ENCODE results near the gene PTCHD4. TPM values are rescaled to one million over a fixed set of nuclear protein-coding genes. Genes with fewer than 3 reads are reported as not detected.
"Not testable (repeated sequence)": the region's sequence is repeated elsewhere in the genome, so short reads cannot be mapped to it uniquely, and the experiment has no call there.

Gene PTCHD4
- total RNA-seq, 1 experiment from 2014 or later: not detected

- Mint-ChIP-seq H3K9me3 (ENCODE audit: low read depth, unreplicated experiment) (no peaks in the 10 kb centered on the region), H3K36me3 (ENCODE audit: insufficient read depth, unreplicated experiment) (no peaks in the 10 kb centered on the region), H3K27ac (ENCODE audit: unreplicated experiment) (no peak overlapping the region), H3K4me3 (ENCODE audit: low read depth, unreplicated experiment) (no peak overlapping the region), H3K27me3 (ENCODE audit: unreplicated experiment) (peaks cover 13% of the 10 kb centered on the region), H3K4me1 (ENCODE audit: low read depth, unreplicated experiment) (peaks cover 8% of the 10 kb centered on the region)
- no peak for TF ChIP-seq CTCF (IDR thresholded peaks at IDR 0.05; ENCODE audit: unreplicated experiment)
- BruUV-seq (replicated peaks): no TSS peak
- peak; percentile 32 for DNase-seq
- intact Hi-C loops (cut with micrococcal nuclease; ENCODE audit: unreplicated experiment): no loop called here
- CTCF ChIA-PET: no interaction called here
Observed at GRCh38 chr6:48135323-48136084, 24.5 kb upstream of the PTCHD4 start.

GRCh38 chr6:48134246-48134645 lies 23.2 kb upstream of the PTCHD4 start:
- no peak overlapping the region for H3K27ac Mint-ChIP-seq (ENCODE audit: unreplicated experiment)
- no TSS peak for BruUV-seq (replicated peaks)
- H3K9me3 Mint-ChIP-seq (ENCODE audit: low read depth, unreplicated experiment): no peaks in the 10 kb centered on the region
- H3K4me3 Mint-ChIP-seq (ENCODE audit: low read depth, unreplicated experiment): no peak overlapping the region
- peaks cover 13% of the 10 kb centered on the region for H3K27me3 Mint-ChIP-seq (ENCODE audit: unreplicated experiment)
- intact Hi-C loops (cut with micrococcal nuclease; ENCODE audit: unreplicated experiment): no loop called here
- no peak for DNase-seq
- no peaks in the 10 kb centered on the region for H3K36me3 Mint-ChIP-seq (ENCODE audit: insufficient read depth, unreplicated experiment)
- H3K4me1 Mint-ChIP-seq (ENCODE audit: low read depth, unreplicated experiment): peaks cover 8% of the 10 kb centered on the region
- TF ChIP-seq CTCF (IDR thresholded peaks at IDR 0.05; ENCODE audit: unreplicated experiment): no peak
- CTCF ChIA-PET: no interaction called here

- DNase-seq: no peak
- no peaks in the 10 kb centered on the region for H3K4me1 Mint-ChIP-seq (ENCODE audit: low read depth, unreplicated experiment)
- BruUV-seq (replicated peaks): no TSS peak
- CTCF ChIA-PET: no interaction called here
- H3K4me3 Mint-ChIP-seq (ENCODE audit: low read depth, unreplicated experiment): no peak overlapping the region
- no peak overlapping the region for H3K27ac Mint-ChIP-seq (ENCODE audit: unreplicated experiment)
- TF ChIP-seq CTCF (IDR thresholded peaks at IDR 0.05; ENCODE audit: unreplicated experiment): no peak
- intact Hi-C loops (cut with micrococcal nuclease; ENCODE audit: unreplicated experiment): no loop called here
- no peaks in the 10 kb centered on the region for H3K27me3 Mint-ChIP-seq (ENCODE audit: unreplicated experiment)
- H3K36me3 Mint-ChIP-seq (ENCODE audit: insufficient read depth, unreplicated experiment): no peaks in the 10 kb centered on the region
- H3K9me3 Mint-ChIP-seq (ENCODE audit: low read depth, unreplicated experiment): no peaks in the 10 kb centered on the region
Observed at GRCh38 chr6:48123601-48124000, 12.6 kb upstream of the PTCHD4 start.

DNA sequence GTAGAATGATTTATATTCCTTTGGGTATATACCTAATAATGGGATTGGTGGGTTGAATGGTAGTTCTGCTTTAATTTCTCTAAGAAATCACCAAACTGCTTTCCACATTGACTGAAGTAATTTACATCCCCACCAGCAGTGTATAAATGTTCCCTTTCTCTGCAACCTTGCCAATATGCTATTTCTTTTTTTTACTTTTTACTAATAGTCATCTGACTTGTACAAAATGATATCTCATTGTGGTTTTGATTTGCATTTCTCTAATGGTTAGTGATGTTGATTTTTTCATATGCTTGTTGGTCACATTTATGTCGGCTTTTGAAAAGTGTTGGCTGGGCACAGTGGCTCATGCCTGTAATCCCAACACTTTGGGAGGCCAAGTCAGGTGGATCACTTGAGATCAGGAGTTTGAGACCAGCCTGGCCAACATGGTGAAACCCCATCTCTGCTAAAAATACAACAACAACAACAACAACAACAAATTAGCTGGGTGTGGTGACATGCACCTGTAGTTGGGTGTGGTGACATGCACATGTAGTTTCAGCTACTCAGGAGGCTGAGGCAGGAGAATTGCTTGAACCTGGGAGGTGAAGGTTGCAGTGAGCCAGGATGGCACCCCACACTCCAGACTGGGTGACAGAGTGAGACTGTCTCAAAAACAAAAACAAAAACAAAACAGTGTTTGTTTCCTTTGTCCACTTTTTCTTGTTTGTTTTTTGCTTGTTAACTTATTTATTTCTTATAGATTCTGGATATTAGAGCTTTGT lies 11.2 kb upstream of the PTCHD4 start:
- H3K4me1 Mint-ChIP-seq (ENCODE audit: low read depth, unreplicated experiment); H3K9me3 Mint-ChIP-seq (ENCODE audit: low read depth, unreplicated experiment); H3K36me3 Mint-ChIP-seq (ENCODE audit: insufficient read depth, unreplicated experiment); H3K4me3 Mint-ChIP-seq (ENCODE audit: low read depth, unreplicated experiment); DNase-seq; intact Hi-C loops (cut with micrococcal nuclease; ENCODE audit: unreplicated experiment); H3K27ac Mint-ChIP-seq (ENCODE audit: unreplicated experiment); H3K27me3 Mint-ChIP-seq (ENCODE audit: unreplicated experiment); CTCF ChIA-PET; BruUV-seq (replicated peaks): not testable (repeated sequence)

Measured in Calu3 (cell line).